Measurements from ENCODE around the gene COQ3. TPM values are rescaled to one million over a fixed set of nuclear protein-coding genes. Genes with fewer than 3 reads are reported as not detected.

Gene COQ3
- total and polyA plus RNA-seq, 2 of the 8 experiments (the other 6 are each of a cell fraction or from before 2014, with no cell fraction given), result 8.4 to 16.2 TPM

DNA sequence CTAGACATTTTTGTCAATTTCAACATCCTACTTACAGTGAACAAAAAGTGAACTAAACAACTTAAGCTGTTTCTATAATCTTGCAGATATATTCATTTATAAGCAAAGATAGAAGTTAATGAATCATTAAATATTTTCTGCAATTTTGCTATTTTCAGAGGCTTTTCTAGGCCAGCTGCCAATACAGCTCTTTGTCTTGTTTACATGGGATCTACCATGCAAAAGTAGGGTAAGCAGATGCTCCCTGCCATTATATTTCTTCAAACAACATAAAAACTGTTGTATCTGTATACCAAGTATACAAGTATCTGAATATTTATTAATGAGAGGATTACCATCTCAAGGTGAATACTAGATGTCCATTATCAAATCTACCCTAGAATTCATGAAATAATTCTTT, 15.7 kb upstream of the COQ3 start:
- Histone ChIP-seq H2BK120ac (replicated peaks; ENCODE audit: low read depth, low read length) (no peak overlapping the region), H3K4ac (replicated peaks; ENCODE audit: insufficient read length, low read depth, low read length) (no peak overlapping the region), H4K20me1 (replicated peaks in 1 of 2; ENCODE audit: control insufficient read depth in 1 of 2, insufficient read depth in 2 of 2, low read length in 2 of 2) (peaks cover 2 to 4% of the 10 kb centered on the region in 2 experiments), H3K9ac (replicated peaks in 1 of 4; ENCODE audit: extremely low read depth in 1 of 4, low read depth in 3 of 4, low read length in 3 of 4) (no peak overlapping the region), H2BK5ac (ENCODE audit: low read depth, low read length) (no peak overlapping the region), H3K79me2 (ENCODE audit: control insufficient read depth in 1 of 2, insufficient read depth in 2 of 2, low read length in 2 of 2) (peaks cover 0 to 38% of the 10 kb centered on the region in 2 experiments; a peak in 2 of 4 replicates), H3K18ac (ENCODE audit: extremely low read depth, low read length) (no peak overlapping the region), H2AFZ (ENCODE audit: low read length) (no peak overlapping the region), H3K36me3 (ENCODE audit: control insufficient read depth in 2 of 4, insufficient read depth in 4 of 4, low read length in 3 of 4) (peaks cover 13 to 89% (median 48%) of the 10 kb centered on the region in 4 experiments; a peak in 7 of 8 replicates), H3K79me1 (ENCODE audit: low read depth, low read length) (no peaks in the 10 kb centered on the region; the same call in 1 of the 2 replicates), H3K14ac (ENCODE audit: insufficient read length) (no peak overlapping the region), H2BK20ac (ENCODE audit: low read length) (no peak overlapping the region), H3K9me3 (ENCODE audit: insufficient read depth in 2 of 2, low read depth in 1 of 2, low read length in 1 of 2) (no peaks in the 10 kb centered on the region), H3K4me3 (ENCODE audit: extremely low read depth in 1 of 4, insufficient read depth in 2 of 4, low read depth in 3 of 4, low read length in 4 of 4) (no peak overlapping the region), H4K91ac (replicated peaks; ENCODE audit: insufficient read length, low read length) (no peak overlapping the region), H3K23ac (ENCODE audit: insufficient read length) (no peak overlapping the region), H2BK12ac (ENCODE audit: low read depth, low read length) (no peak overlapping the region), H3K56ac (replicated peaks; ENCODE audit: insufficient read length, low read depth, low read length) (no peak overlapping the region), H3K27ac (ENCODE audit: low read depth, low read length) (no peak overlapping the region), H3K4me1 (replicated peaks in 1 of 4; ENCODE audit: control insufficient read depth in 3 of 4, insufficient read depth in 4 of 4, low read length in 3 of 4) (no peaks in the 10 kb centered on the region), H4K5ac (ENCODE audit: insufficient read length, low read depth, low read length) (no peak overlapping the region), H2AK5ac (ENCODE audit: low read depth, low read length) (no peak overlapping the region), H3K27me3 (replicated peaks in 1 of 4; ENCODE audit: control insufficient read depth in 3 of 4, extremely low read depth in 1 of 4, insufficient read depth in 3 of 4, low read length in 3 of 4) (no peaks in the 10 kb centered on the region), H3K4me2 (ENCODE audit: insufficient read depth in 1 of 2, low read depth in 2 of 2, low read length in 2 of 2) (no peak overlapping the region), H3K23me2 (ENCODE audit: low read depth, low read length) (no peaks in the 10 kb centered on the region; the same call in 1 of the 2 replicates), H4K8ac (ENCODE audit: extremely low read depth, insufficient read depth, low read length) (no peak overlapping the region), H2BK15ac (ENCODE audit: low read length) (no peak overlapping the region)
- FAIRE-seq, result no peak
- POLR2A ChIA-PET (ENCODE audit: partially characterized antibody), result interaction anchor here (1.2 to 1.5 kb wide), 3 partner anchors 14 to 16 kb away, joined by 4 to 7 read pairs (median 4); partner anchors contain the start of genes COQ3 and PNISR
- DNase-seq (ENCODE audit: low read depth in 1 of 2, low spot score in 2 of 2), result no peak
- CTCF ChIA-PET (ENCODE audit: partially characterized antibody), result interaction anchor here (0.8 kb wide), 1 partner anchor 15 kb away, joined by 3 read pairs; no protein-coding TSS in a partner anchor
- no peak for TF ChIP-seq KDM5A (IDR thresholded peaks at IDR 0.05; ENCODE audit: low read length)
- TF ChIP-seq CTCF (IDR thresholded peaks at IDR 0.05; ENCODE audit: control extremely low read depth in 1 of 3, insufficient read depth in 1 of 3, low read depth in 1 of 3, low read length in 3 of 3), result no peak
- no peak for TF ChIP-seq FOSL1 (IDR thresholded peaks at IDR 0.05; ENCODE audit: insufficient read depth, low read depth, low read length)
- TF ChIP-seq SIN3A (conservative IDR thresholded peaks at IDR 0.05 in 1 of 2, IDR thresholded peaks at IDR 0.05 in 1 of 2; ENCODE audit: low read depth in 1 of 2, low read length in 2 of 2), result no peak
- no peak for TF ChIP-seq TBP (IDR thresholded peaks at IDR 0.05; ENCODE audit: low read depth, low read length)
- TF ChIP-seq POU5F1 (IDR thresholded peaks at IDR 0.05; ENCODE audit: low read depth, low read length), result no peak
- TF ChIP-seq CTBP2 (IDR thresholded peaks at IDR 0.05; ENCODE audit: borderline replicate concordance, insufficient read depth, insufficient read length, low read length), result no peak
- no peak for TF ChIP-seq CBX8 (IDR thresholded peaks at IDR 0.05; ENCODE audit: borderline replicate concordance, low read depth, low read length)
- TF ChIP-seq ASH2L (IDR thresholded peaks at IDR 0.05; ENCODE audit: low read length), result no peak
- TF ChIP-seq CEBPB (IDR thresholded peaks at IDR 0.05; ENCODE audit: low read depth, low read length), result no peak

Measured in H1 (cell line).